ENCODE measurements around the gene ZFP42. TPM values are rescaled to one million over a fixed set of nuclear protein-coding genes. Genes with fewer than 3 reads are reported as not detected.
"Not testable (repeated sequence)": the region's sequence is repeated elsewhere in the genome, so short reads cannot be mapped to it uniquely, and the experiment has no call there.

The ZFP42 gene
- total RNA-seq, 4 donors from 2014 or later = not detected

- DNase-seq = no peak
- H3K36me3 ChIP-seq = no peaks in the 10 kb centered on the region
- no peak for TF ChIP-seq CTCF (IDR thresholded peaks at IDR 0.05)
- no peak for TF ChIP-seq POLR2A (IDR thresholded peaks at IDR 0.05)
- H3K27ac ChIP-seq = no peak overlapping the region
- no peak overlapping the region for H3K4me3 ChIP-seq
- peaks cover 0 to 9% (median 0%) of the 10 kb centered on the region in 4 donors for H3K9me3 ChIP-seq
- H3K4me1 ChIP-seq = no peaks in the 10 kb centered on the region
- H3K27me3 ChIP-seq = no peaks in the 10 kb centered on the region
These were observed 37.0 kb downstream of the ZFP42 start for GRCh38 chr4:188032583-188032982.

GRCh38 chr4:188037003-188037713, 41.6 kb downstream of the ZFP42 start:
- Histone ChIP-seq H3K27me3 (no peaks in the 10 kb centered on the region), H3K4me3 (no peak overlapping the region), H3K27ac (no peak overlapping the region), H3K9me3 (peaks cover 0 to 11% (median 0%) of the 10 kb centered on the region in 4 donors), H3K4me1 (no peaks in the 10 kb centered on the region), H3K36me3 (no peaks in the 10 kb centered on the region)
- TF ChIP-seq CTCF (IDR thresholded peaks at IDR 0.05) = no peak
- TF ChIP-seq POLR2A (IDR thresholded peaks at IDR 0.05) = no peak
- DNase-seq = no peak

GRCh38 chr4:188041721-188042120, 46.1 kb downstream of the ZFP42 start:
- no peak overlapping the region for H3K27ac ChIP-seq
- H3K9me3 ChIP-seq = peaks cover 0 to 4% (median 0%) of the 10 kb centered on the region in 4 donors
- DNase-seq = no peak
- no peak for TF ChIP-seq POLR2A (IDR thresholded peaks at IDR 0.05)
- no peak for TF ChIP-seq CTCF (IDR thresholded peaks at IDR 0.05)
- no peaks in the 10 kb centered on the region for H3K4me1 ChIP-seq
- H3K27me3 ChIP-seq = no peaks in the 10 kb centered on the region
- no peak overlapping the region for H3K4me3 ChIP-seq
- H3K36me3 ChIP-seq = no peaks in the 10 kb centered on the region

GRCh38 chr4:188042191-188042590, 46.6 kb downstream of the ZFP42 start:
- no peaks in the 10 kb centered on the region for H3K4me1 ChIP-seq
- peaks cover 0 to 4% (median 0%) of the 10 kb centered on the region in 4 donors for H3K9me3 ChIP-seq
- H3K27me3 ChIP-seq = no peaks in the 10 kb centered on the region
- TF ChIP-seq POLR2A (IDR thresholded peaks at IDR 0.05) (no peak), CTCF (IDR thresholded peaks at IDR 0.05) (no peak)
- no peak overlapping the region for H3K27ac ChIP-seq
- no peak for DNase-seq
- H3K36me3 ChIP-seq = no peaks in the 10 kb centered on the region
- H3K4me3 ChIP-seq = no peak overlapping the region

GRCh38 chr4:188043154-188043553, 47.6 kb downstream of the ZFP42 start:
- DNase-seq = no peak
- H3K4me3 ChIP-seq = no peak overlapping the region
- H3K27ac ChIP-seq = no peak overlapping the region
- H3K27me3 ChIP-seq = no peaks in the 10 kb centered on the region
- no peak for TF ChIP-seq POLR2A (IDR thresholded peaks at IDR 0.05)
- no peak for TF ChIP-seq CTCF (IDR thresholded peaks at IDR 0.05)
- no peaks in the 10 kb centered on the region for H3K36me3 ChIP-seq
- no peaks in the 10 kb centered on the region for H3K4me1 ChIP-seq
- H3K9me3 ChIP-seq = peaks cover 0 to 4% (median 0%) of the 10 kb centered on the region in 4 donors

GRCh38 chr4:188045461-188045860, 49.9 kb downstream of the ZFP42 start:
- H3K36me3 ChIP-seq, H3K9me3 ChIP-seq: not testable (repeated sequence)

More at GRCh38 chr4:188045461-188045860, 49.9 kb downstream of the ZFP42 start:
- not testable (repeated sequence) for DNase-seq, H3K4me1 ChIP-seq, H3K27me3 ChIP-seq, H3K4me3 ChIP-seq, H3K27ac ChIP-seq

Data from Peyer's patch (tissue), 4 donors.